GM12872 (cell line): Measurements from ENCODE around the gene UBA6.

ENCODE experiments used
- CTCF ChIP-seq: IDR thresholded peaks from 3 replicates; pipeline ENCODE4 v1.5.1; 2011; ENCODE audit warnings: low read depth, mild to moderate bottlenecking, low read length, moderate library complexity; ENCODE audit not compliant: insufficient read depth

UBA6 gene

GRCh38 chr4:67575232-67576058 is 125.5 kb downstream of the UBA6 start:
- TF ChIP-seq CTCF: no peak

- TF ChIP-seq CTCF: no peak
Observed at GRCh38 chr4:67573193-67573592, 127.8 kb downstream of the UBA6 start.

- TF ChIP-seq CTCF: no peak
Observed at GRCh38 chr4:67571975-67572374, 129.0 kb downstream of the UBA6 start.

GRCh38 chr4:67570537-67570936 is 130.4 kb downstream of the UBA6 start:
- TF ChIP-seq CTCF: no peak

- no peak for TF ChIP-seq CTCF
Observed at GRCh38 chr4:67568820-67569219, 132.1 kb downstream of the UBA6 start.

GRCh38 chr4:67566335-67566734 is 134.6 kb downstream of the UBA6 start:
- TF ChIP-seq CTCF: no peak

GRCh38 chr4:67565284-67565683 is 135.7 kb downstream of the UBA6 start:
- TF ChIP-seq CTCF: no peak
